Liver (tissue), 9 donors: ENCODE measurements around the gene GMPR2. TPM values are rescaled to one million over a fixed set of nuclear protein-coding genes. Genes with fewer than 3 reads are reported as not detected.

Source experiments
- DNase-seq: peaks from one replicate; pipeline ENCODE4 v3.0.0-alpha.2; 2017; ENCODE audit warnings: low spot score
- H3K27ac ChIP-seq, 2 donors: one replicate each; pipeline ENCODE4 v1.7.0; 2013; ENCODE audit warnings: inconsistent platforms in 2 of 2, low read length in 2 of 2, control low read depth in 1 of 2, low read depth in 1 of 2, mild to moderate bottlenecking in 1 of 2
- H3K27me3 ChIP-seq, 4 donors: one replicate each; pipeline versions ENCODE4 v1.6.1 to v1.7.0; 2013; ENCODE audit warnings: low read length in 3 of 4, inconsistent platforms in 1 of 4, mild to moderate bottlenecking in 1 of 4, moderate library complexity in 1 of 4; ENCODE audit not compliant: control insufficient read depth in 4 of 4, insufficient read depth in 4 of 4
- H3K36me3 ChIP-seq, 4 donors: one replicate each; pipeline versions ENCODE4 v1.6.1 to v1.7.0; 2013; ENCODE audit warnings: low read length in 3 of 4, mild to moderate bottlenecking in 3 of 4, low read depth in 1 of 4, moderate library complexity in 1 of 4; ENCODE audit not compliant: control insufficient read depth in 4 of 4, insufficient read depth in 3 of 4
- H3K4me1 ChIP-seq, 4 donors: one replicate each; pipeline versions ENCODE4 v1.6.1 to v1.7.0; 2013; ENCODE audit warnings: low read length in 3 of 4, mild to moderate bottlenecking in 3 of 4, moderate library complexity in 1 of 4; ENCODE audit not compliant: control insufficient read depth in 4 of 4, insufficient read depth in 4 of 4
- H3K4me3 ChIP-seq, 3 donors: one replicate each; pipeline versions ENCODE4 v1.6.1 to v1.7.0; 2013; ENCODE audit warnings: low read length in 3 of 3, control low read depth in 1 of 3, low read depth in 1 of 3, mild to moderate bottlenecking in 1 of 3
- H3K9ac ChIP-seq, 2 donors: one replicate each; pipeline ENCODE4 v1.7.0; 2013; ENCODE audit warnings: low read length in 2 of 2, mild to moderate bottlenecking in 2 of 2, moderate library complexity in 2 of 2, control low read depth in 1 of 2, low read depth in 1 of 2
- H3K9me3 ChIP-seq, 4 donors: one replicate each; pipeline versions ENCODE4 v1.6.1 to v1.7.0; 2013; ENCODE audit warnings: low read length in 3 of 4; ENCODE audit not compliant: control insufficient read depth in 4 of 4
- ATF3 ChIP-seq: IDR thresholded peaks from 2 replicates; pipeline ENCODE4 v1.6.1; 2016; ENCODE audit warnings: antibody characterized with exemption
- EGR1 ChIP-seq, 2 donors: IDR thresholded peaks; 2 replicates each; pipeline ENCODE4 v1.6.1; 2016 to 2018; ENCODE audit warnings: antibody characterized with exemption in 2 of 2, low read depth in 2 of 2
- FOXA1 ChIP-seq: IDR thresholded peaks from 2 replicates; pipeline ENCODE4 v1.6.1; 2016; ENCODE audit warnings: antibody characterized with exemption
- FOXA2 ChIP-seq: IDR thresholded peaks from 2 replicates; pipeline ENCODE4 v1.6.1; 2016; ENCODE audit warnings: antibody characterized with exemption
- GABPA ChIP-seq, 2 donors: IDR thresholded peaks in 1 of 2; conservative IDR thresholded peaks in 1 of 2; 2 replicates each; pipeline ENCODE4 v1.6.1; 2016; ENCODE audit warnings: antibody characterized with exemption in 2 of 2, mild to moderate bottlenecking in 1 of 2, moderate library complexity in 1 of 2
- HNF4A ChIP-seq, 2 donors: conservative IDR thresholded peaks; 2 replicates each; pipeline ENCODE4 v1.6.1; 2016; ENCODE audit warnings: antibody characterized with exemption in 2 of 2, mild to moderate bottlenecking in 2 of 2
- HNF4G ChIP-seq: IDR thresholded peaks from 2 replicates; pipeline ENCODE4 v1.6.1; 2016; ENCODE audit warnings: antibody characterized with exemption
- JUND ChIP-seq, 2 donors: IDR thresholded peaks; 2 replicates each; pipeline ENCODE4 v1.6.1; 2016; ENCODE audit warnings: antibody characterized with exemption in 2 of 2
- MAX ChIP-seq: IDR thresholded peaks from 2 replicates; pipeline ENCODE4 v1.6.1; 2016; ENCODE audit warnings: antibody characterized with exemption
- NR2F2 ChIP-seq: IDR thresholded peaks from 2 replicates; pipeline ENCODE4 v1.6.1; 2016; ENCODE audit warnings: antibody characterized with exemption
- RAD21 ChIP-seq, 2 donors: IDR thresholded peaks; 2 replicates each; pipeline ENCODE4 v1.6.1; 2016; ENCODE audit warnings: antibody characterized with exemption in 2 of 2, mild to moderate bottlenecking in 2 of 2
- REST ChIP-seq: IDR thresholded peaks from 2 replicates; pipeline ENCODE4 v1.6.1; 2016; ENCODE audit warnings: antibody characterized with exemption, mild to moderate bottlenecking
- RXRA ChIP-seq, 2 donors: IDR thresholded peaks; 2 replicates each; pipeline ENCODE4 v1.6.1; 2017 to 2018; ENCODE audit warnings: antibody characterized with exemption in 2 of 2, mild to moderate bottlenecking in 1 of 2
- SP1 ChIP-seq: IDR thresholded peaks from 2 replicates; pipeline ENCODE4 v1.6.1; 2018; ENCODE audit warnings: antibody characterized with exemption, mild to moderate bottlenecking
- TAF1 ChIP-seq: conservative IDR thresholded peaks from 2 replicates; pipeline ENCODE4 v1.6.1; 2016; ENCODE audit warnings: antibody characterized with exemption, mild to moderate bottlenecking
- YY1 ChIP-seq: IDR thresholded peaks from 2 replicates; pipeline ENCODE4 v1.6.1; 2016; ENCODE audit warnings: antibody characterized with exemption, mild to moderate bottlenecking
- ZBTB33 ChIP-seq: IDR thresholded peaks from 2 replicates; pipeline ENCODE4 v1.6.1; 2016; ENCODE audit warnings: antibody characterized with exemption
- WGBS: extraction: QIAGEN DNeasy Blood & Tissue Kit; methylation state at CpG from one replicate; pipeline ENCODE4 v1.1.7; 2013; 5-methylcytosine and 5-hydroxymethylcytosine counted together
- polyA plus RNA-seq, 2 donors: library from polyadenylated mRNA; stranded (reverse) in 1 of 2; unstranded in 1 of 2; fragments of 200-250 nt in 1 of 2; fragments of >200 nt in 1 of 2; fragmentation: Nextera tagmentation in 1 of 2; extraction: Ambion mirVana in 1 of 2; gene quantifications; one replicate each; pipeline versions ENCODE4 v1.2.1 to v1.2.3, GENCODE V29; 2013 to 2015
- total RNA-seq, 2 donors: library from RNA; depleted of rRNA; stranded (reverse); fragments of >200 nt; gene quantifications; one replicate each; pipeline ENCODE4 v1.2.3, GENCODE V29; 2014
- TF ChIP-seq, protein P1 (sequence below): fragments of 150-350 bp; IDR thresholded peaks from 2 replicates; pipeline ENCODE4 v1.5.1; 2017; ENCODE audit warnings: improper control_type of control experiment, low read depth, low read length; ENCODE audit not compliant: missing input control
- donor health status: healthy.
- donor health status: healthy.
- donor health status: healthy.
- donor health status: healthy.
- donor health status: healthy.

Gene GMPR2
- total and polyA plus RNA-seq, 4 donors: 28.6 to 42.7 (median 32.4) TPM

- Histone ChIP-seq H3K36me3 (peaks cover 6 to 40% (median 31%) of the 10 kb centered on the region in 4 donors), H3K4me1 (peaks cover 5 to 34% (median 25%) of the 10 kb centered on the region in 4 donors), H3K9ac (no peak overlapping the region), H3K9me3 (no peaks in the 10 kb centered on the region), H3K27ac (no peak overlapping the region), H3K27me3 (no peaks in the 10 kb centered on the region), H3K4me3 (no peak overlapping the region)
- 91% methylated on average over 3 of the region's 3 CpGs for WGBS
- no peak for TF ChIP-seq YY1
- no peak for DNase-seq
Observed at GRCh38 chr14:24234095-24235005, 1.6 kb downstream of the GMPR2 start.

- no peak for DNase-seq
- no peak overlapping the region for H3K27ac ChIP-seq
- TF ChIP-seq, protein P1, sequence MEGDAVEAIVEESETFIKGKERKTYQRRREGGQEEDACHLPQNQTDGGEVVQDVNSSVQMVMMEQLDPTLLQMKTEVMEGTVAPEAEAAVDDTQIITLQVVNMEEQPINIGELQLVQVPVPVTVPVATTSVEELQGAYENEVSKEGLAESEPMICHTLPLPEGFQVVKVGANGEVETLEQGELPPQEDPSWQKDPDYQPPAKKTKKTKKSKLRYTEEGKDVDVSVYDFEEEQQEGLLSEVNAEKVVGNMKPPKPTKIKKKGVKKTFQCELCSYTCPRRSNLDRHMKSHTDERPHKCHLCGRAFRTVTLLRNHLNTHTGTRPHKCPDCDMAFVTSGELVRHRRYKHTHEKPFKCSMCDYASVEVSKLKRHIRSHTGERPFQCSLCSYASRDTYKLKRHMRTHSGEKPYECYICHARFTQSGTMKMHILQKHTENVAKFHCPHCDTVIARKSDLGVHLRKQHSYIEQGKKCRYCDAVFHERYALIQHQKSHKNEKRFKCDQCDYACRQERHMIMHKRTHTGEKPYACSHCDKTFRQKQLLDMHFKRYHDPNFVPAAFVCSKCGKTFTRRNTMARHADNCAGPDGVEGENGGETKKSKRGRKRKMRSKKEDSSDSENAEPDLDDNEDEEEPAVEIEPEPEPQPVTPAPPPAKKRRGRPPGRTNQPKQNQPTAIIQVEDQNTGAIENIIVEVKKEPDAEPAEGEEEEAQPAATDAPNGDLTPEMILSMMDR: no peak
- TF ChIP-seq ZBTB33 (no peak), MAX (no peak), TAF1 (no peak), HNF4A (conservative IDR thresholded peaks at IDR 0.05) (no peak), SP1 (no peak), RAD21 (IDR thresholded peaks at IDR 0.05) (no peak), YY1 (no peak), GABPA (IDR thresholded peaks at IDR 0.05 in 1 of 2, conservative IDR thresholded peaks at IDR 0.05 in 1 of 2) (no peak), EGR1 (IDR thresholded peaks at IDR 0.05; ENCODE audit: low read depth in 2 of 2) (no peak), ATF3 (no peak), REST (no peak), FOXA1 (no peak), NR2F2 (no peak), RXRA (IDR thresholded peaks at IDR 0.05) (no peak), HNF4G (no peak), JUND (IDR thresholded peaks at IDR 0.05) (no peak), FOXA2 (no peak)
- peaks cover 10 to 57% (median 46%) of the 10 kb centered on the region in 4 donors for H3K36me3 ChIP-seq
- H3K4me1 ChIP-seq: peaks cover 9 to 43% (median 36%) of the 10 kb centered on the region in 4 donors
- no peak overlapping the region for H3K9ac ChIP-seq
- H3K4me3 ChIP-seq: no peak overlapping the region
- 94% methylated on average over 5 of the region's 5 CpGs for WGBS
- H3K9me3 ChIP-seq: no peaks in the 10 kb centered on the region
- H3K27me3 ChIP-seq: no peaks in the 10 kb centered on the region
Observed at GRCh38 chr14:24235804-24236688, 3.3 kb downstream of the GMPR2 start.
